DMS79 treated with DMSO at 0.1 percent for 48 hours (cell line): ENCODE results near the gene CD52.

Experiments used
- DNase-seq: peaks from one replicate; lab custom pipeline; 2025; lab: John Stamatoyannopoulos, UW

CD52 gene, protein sequence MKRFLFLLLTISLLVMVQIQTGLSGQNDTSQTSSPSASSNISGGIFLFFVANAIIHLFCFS

DNA sequence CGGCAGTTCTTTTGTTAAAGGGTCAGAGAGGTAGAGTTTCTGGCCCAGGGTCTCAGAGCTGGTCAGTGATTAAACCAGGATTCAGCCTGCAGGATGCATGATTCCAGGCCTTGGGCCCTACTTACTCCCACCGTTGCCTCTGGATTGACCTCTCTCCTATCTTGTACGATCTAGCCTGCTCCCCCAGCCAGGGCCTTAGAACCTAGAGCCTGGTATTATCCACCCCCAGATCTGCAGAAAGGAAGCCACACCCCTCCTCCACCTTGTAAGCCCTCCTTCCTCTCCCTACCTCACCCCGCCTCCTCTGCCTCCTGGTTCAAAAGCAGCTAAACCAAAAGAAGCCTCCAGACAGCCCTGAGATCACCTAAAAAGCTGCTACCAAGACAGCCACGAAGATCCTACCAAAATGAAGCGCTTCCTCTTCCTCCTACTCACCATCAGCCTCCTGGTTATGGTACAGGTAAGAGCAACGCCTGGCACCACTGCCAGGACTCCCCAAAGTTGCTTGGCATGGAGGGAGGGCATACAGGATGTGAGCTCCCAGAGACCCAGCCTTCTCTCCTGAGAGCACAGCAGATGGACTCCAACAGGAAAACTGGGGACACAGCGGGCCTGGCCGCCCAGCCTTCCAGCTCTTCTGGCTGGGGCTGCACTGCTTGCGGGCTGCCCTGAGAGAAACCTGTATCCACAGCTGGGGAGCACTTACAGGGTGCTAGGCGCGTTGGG lies at the start of gene CD52:
TSS of gene CD52 (plus strand) at position 347 of the 726 bp plus-strand sequence. CDS start at position 407, 60 bp downstream.
- no peak for DNase-seq

DNA sequence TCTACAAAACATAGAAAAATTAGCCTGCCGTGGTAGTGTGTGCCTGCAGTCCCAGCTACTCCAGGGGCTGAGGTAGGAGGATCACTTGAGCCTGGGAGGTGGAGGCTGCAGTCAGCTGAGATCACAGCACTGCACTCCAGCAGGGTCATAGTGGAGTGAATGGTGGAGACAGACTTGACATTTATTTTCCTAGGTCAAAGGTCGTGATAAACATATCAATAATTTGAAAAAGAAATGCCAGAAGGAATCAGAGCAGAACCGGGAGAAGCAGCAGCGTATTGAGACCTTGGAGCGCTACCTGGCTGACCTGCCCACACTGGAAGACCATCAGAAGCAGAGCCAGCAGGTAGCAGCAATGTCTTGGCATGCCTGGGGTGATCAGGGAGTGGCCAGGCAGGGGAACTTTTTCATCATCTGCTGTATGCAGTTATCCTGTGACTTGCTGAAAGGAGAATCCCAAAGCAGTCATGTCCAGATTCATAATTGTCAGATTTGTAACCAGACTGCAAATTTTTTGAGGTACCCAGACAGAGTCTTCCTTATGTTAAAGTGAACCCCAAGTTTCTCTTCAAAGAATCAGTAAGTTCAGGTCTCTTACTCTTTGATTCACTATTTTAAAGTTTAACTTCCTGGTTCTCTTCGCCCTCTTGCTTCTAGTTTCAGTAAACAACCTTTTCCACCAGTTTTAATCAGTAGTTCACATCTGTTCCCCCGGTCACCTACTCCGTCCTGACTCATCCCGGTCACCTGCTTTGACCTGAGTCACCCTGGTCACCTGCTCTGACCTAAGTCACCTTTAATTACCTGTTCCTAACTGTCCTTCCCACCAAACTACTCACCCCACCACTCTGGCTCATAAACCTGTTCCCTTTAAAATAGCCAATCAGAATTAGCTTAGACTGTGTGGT lies 49.2 kb upstream of the CD52 start:
- DNase-seq: no peak

DNA sequence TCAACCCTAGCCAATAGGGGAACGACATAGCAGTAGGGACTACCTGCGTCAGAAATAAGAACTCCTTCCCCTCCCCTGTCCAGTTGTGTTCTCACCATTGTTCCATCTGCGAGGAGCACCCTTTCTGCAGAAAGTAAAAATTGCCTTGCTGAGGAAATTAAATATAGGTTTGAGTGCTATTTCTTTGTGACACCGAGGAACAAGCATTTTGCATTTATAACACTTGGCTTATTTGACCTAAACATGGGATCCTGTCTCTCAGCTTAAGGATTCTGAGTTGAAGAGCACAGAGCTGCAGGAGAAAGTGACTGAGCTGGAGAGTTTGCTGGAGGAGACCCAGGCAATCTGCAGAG lies 48.6 kb upstream of the CD52 start:
- no peak for DNase-seq

DNA sequence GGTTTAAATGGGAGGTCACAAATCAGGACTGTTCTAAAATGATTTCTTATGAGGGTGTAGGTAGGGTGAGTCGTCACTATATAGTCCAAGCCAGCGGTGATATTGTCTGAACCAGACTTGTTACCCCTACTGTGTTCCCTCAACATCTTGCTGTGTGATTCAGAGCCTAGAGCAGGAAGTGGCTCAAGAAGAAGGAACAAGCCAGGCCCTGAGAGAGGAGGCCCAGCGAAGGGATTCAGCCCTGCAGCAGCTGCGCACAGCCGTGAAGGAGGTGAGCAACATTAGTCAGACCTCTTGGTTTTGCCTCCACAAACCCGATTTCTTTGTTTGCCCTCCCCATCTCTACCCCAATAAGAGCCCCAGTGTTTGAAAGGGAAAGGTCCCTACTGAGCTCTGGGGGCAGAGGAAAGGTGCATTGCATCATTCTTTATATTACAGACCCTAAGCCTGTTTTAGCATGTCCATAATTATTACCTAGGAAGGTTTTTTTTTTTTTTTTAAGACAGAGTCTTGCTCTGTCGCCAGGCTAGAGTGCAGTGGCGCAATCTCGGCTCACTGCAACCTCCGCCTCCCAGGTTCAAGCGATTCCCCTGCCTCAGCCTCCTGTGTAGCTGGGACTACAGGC lies 42.8 kb upstream of the CD52 start:
- no peak for DNase-seq

DNA sequence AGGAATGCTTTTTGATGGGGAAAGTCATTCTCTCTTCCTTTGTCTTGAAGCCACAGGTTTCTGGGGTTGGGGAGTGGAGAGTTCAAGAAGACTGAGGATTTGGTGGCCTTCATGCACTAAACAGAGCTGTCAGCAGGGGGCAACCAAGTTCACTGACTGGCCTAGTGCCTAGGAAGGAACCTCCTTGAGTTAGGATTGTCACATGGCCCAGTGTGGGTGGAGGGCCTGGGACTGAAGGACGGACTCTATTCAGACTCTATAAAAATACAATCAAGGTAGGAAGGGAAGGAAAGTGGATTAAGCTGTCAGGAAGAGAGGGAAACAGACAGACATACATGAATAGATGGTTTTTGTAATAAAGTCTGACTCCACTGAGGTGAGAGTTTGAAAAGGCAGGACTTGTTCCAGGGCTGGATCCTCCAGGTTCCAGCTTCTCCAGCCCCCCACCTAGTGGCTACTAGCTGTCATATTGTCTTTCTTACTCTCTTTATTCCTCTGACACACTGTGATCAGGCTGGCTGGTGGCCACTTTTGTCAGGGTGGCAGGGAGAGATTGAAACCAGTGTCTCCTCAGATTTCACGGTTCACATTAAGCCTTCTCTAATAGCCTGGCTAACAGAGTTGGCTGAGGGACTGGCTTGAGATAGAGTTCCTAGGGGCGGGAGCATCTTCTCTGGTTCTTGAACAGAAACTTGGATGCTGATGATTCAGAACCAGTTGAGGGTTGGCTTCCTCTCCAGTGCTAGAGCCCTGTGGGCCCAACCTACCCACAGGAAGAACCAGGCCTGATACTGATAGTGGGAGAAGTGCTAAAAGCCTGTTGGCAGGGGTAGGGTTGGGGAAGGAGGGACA lies 42.0 kb upstream of the CD52 start:
- peak; percentile 61 for DNase-seq

DNA sequence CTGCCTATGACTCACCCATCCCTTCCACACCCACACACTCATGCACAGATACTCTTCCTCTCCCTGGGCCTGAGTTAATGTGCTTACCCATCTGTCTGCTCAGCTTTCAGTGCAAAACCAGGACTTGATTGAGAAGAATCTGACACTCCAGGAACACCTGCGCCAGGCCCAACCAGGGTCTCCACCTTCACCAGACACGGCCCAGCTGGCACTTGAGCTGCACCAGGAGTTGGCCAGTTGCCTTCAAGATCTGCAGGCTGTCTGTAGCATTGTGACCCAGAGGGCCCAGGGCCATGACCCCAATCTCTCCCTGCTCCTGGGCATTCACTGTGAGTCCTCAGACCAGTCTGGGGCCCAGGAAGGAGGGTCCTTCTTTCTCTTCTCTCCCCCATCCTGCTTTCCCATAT lies 41.3 kb upstream of the CD52 start:
- DNase-seq: no peak

DNA sequence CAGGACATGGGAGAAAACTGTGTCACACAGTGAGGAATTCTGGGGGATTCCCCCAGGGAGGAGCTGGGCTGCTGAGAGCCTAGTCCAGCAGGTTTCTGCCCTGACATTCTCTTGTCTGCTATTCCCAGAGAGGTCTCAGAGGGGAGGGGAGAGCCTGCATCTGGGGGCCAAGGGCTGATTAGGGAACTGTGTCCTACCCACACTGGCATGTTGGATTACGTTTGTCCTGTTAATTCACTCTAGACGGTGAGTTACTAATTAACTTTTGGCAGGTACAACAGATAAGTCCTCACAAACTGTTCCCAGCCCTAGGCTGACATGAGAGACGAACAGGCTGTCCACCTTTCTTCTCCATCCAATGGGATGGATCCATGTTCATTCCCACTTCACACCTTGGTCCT lies 40.5 kb upstream of the CD52 start:
- no peak for DNase-seq

DNA sequence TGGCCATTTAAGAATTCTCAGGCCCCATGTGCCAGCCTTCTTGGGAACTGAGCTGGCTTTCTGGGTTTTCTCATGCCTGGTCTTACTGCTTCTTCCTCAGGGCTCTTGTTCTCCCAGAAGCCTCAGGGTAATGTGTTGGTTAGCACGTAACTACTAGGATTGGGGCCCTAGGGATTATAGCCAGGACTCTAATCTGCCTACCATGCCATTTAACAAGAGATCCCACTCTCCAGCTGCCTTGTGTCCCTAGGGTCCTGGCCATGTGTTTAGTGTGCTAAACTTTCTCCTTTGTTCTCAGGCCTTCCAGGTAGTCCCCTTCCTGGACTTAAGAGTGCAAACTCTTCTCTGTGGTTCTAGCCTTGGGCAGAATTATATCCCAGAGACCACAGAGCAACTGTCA lies 40.0 kb upstream of the CD52 start:
- no peak for DNase-seq

DNA sequence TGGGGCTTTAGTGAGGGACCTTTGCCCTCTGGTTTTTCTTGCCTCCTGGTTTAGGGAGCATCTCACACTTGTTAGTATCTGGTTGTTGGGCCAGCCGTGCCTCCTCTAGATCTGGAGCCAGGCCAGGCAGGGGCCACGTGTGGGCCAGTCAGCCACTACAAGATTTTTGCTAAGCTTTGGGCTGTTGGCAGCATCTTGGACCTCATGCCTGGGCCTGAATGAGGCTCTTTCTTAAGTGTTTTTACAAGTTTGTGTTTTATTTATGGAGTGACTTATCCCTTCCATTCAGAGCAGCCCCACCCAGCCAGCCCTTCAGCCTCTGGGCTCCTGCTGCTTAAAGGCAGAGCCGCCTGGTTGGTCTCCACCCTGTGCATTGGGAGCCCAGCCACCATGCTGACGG lies 39.5 kb upstream of the CD52 start:
- no peak for DNase-seq

DNA sequence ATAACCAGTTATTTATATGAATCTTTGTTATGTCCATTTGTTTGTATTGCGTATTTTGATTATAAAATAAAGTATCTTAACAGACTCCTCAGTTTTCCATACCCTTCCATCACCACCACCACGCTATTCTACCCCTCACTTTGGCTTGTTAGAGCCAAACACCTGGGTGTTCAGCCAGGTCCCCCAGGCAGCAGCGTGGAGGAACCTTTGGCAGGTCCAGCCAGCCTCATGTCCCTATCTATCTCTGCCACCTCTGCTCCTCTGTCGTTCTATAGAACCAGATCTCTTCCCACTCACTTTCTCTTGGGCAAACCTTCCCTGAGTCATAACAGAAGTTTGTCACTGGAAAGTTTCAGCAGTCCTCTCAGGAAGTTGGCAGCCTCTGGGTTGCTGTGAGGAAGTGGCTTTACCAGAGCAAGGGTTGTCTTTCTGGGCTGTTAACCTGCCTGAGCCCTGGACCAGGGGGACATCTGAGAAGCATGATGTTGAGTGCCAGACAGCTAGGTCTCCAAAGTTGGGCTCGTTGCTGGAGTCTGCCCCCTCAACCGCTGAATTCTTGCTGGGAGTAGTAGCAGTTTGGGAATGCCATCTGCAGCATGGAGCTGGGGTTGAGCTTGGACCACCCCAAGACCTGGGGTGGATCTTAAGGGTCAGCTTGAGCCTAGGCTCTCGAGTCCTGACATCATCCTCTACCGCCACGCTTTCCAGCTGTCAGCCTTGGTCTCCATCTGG lies 38.9 kb upstream of the CD52 start:
- no peak for DNase-seq

DNA sequence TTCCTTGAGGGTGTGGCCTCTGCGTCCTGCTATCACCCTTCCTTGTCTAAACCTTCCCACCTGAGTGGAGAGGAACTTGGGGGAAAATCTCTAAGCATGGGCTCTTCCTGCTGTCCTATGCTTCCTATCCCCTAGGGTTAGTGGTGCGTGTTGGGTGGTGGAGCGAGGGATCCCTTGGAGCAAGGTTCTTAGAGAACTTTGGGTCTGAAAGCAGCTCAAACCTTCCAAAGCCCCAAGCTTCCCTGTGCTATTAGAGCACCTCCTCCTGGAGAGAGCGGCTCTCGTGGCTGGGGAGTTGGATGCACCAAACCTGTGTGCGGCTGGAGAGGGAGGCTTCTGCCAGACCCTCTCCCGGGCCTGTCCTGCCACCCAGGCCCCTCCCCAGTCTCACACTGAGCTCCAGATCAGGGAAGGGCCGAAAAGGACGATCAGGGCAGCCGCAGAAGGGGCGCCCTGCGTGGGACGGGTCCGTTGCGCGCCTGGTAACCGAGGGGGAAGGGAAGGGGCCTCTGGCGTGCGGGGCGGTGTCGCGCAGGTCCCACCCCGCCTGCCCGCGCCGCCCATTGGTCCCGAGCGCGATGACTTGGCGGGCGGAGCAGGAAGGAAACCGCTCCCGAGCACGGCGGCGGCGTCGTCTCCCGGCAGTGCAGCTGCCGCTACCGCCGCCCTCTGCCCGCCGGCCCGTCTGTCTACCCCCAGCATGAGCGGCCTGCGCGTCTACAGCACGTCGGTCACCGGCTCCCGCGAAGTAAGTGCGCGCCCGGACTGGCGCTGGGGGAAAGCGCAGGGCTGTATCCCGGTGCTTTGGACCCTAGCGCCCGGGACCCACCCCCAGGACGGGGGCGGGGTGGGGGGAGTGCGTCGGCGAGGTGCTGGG lies 38.1 kb upstream of the CD52 start, which contains the start of gene SH3BGRL3:
TSS of gene SH3BGRL3 (plus strand) at position 631 of the 877 bp plus-strand sequence. CDS start at position 701, 70 bp downstream.
- peak; percentile 83 for DNase-seq

DNA sequence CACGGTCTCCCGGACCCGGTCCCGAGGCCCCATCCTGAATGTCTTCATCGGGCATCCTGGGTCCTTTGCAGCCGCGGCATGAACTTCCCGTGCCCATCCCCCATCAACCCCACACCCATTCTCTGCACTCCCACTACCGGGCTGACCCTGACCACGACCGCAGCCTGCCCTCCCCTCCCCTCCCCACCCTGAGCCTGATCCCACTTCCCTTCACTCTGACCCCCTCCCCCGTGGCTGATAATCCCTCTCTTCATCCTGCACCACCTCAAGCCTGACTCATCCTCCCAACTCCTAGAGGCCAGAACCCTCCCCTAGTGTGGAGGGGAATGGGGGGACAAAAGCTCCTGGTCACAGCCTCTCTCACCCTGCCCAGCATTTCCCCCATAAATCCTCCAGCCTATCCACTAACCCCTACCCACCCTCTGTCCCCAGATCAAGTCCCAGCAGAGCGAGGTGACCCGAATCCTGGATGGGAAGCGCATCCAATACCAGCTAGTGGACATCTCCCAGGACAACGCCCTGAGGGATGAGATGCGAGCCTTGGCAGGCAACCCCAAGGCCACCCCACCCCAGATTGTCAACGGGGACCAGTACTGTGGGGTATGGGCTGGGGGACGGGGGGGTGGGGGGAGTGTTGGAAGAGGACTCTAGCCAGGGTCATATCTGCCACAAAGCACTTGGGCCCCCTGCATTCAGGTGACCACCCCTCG lies 37.3 kb upstream of the CD52 start:
- no peak for DNase-seq

DNA sequence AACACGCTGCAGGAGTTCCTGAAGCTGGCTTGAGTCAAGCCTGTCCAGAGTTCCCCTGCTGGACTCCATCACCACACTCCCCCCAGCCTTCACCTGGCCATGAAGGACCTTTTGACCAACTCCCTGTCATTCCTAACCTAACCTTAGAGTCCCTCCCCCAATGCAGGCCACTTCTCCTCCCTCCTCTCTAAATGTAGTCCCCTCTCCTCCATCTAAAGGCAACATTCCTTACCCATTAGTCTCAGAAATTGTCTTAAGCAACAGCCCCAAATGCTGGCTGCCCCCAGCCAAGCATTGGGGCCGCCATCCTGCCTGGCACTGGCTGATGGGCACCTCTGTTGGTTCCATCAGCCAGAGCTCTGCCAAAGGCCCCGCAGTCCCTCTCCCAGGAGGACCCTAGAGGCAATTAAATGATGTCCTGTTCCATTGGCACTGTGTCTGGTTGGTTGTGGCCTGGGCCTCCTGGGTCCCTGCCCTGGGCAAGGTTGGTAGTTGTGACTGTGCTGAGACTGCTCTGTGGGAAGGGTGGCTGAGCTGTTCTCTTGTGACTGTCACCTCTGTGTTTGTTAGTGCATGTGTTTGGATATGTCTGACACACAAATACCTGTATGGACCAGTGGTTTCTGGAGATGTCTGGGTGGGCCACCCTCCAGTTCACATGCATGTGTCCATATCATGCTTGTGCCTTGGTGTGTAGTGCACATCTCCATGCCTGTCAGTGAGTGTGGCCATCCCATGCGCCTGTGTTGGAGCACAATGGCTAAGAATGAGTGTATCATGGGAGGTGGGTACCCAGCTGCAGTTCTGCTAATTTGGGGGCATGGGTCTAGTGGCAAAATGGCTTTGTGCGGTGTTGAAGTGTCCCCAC lies 36.4 kb upstream of the CD52 start:
- DNase-seq: no peak

DNA sequence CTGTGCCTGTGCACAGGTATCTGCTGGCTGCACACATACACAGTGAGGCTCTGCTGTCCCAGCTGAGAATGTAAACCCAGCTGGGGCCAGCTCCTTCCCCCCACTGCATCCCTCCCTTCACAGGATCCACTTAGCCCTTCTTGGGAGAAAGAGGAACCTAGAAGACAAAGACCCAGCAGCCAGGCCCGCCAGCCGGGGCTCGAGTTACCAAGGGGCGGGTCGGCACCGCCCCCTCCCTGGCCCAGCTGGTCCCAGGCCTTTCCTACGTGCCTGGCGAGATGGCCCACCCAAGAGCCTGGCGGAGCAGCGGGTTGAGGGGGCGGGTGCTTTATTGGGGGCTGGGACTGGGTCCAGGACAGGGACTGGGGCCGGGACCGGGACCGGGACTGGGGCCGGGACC lies 35.8 kb upstream of the CD52 start:
- no peak for DNase-seq

DNA sequence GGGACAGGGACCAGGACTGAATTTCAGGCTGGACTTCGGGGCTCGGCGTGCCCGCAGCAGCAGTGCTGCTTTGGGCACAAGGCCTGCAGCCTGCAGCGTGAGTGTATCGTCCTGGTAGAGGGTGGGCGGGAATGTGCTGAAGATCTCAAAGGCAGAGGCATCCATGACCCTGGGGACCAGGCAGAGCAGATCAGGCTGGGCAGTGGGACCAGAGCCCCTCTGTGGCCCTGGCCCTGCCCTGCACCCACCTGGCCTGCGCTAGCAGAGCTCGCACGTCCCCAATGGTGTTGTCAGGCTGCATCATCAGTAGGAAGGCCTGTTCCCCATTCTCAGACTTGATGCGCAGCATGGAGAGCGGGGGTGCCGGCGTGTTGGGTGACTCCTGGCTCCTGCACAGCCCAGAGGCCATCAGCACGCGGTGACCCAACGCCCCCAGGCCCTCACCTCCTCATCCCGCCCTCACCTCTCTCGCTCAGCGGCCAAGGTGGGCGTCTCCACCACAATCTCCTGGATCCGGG lies 35.3 kb upstream of the CD52 start:
- no peak for DNase-seq

DNA sequence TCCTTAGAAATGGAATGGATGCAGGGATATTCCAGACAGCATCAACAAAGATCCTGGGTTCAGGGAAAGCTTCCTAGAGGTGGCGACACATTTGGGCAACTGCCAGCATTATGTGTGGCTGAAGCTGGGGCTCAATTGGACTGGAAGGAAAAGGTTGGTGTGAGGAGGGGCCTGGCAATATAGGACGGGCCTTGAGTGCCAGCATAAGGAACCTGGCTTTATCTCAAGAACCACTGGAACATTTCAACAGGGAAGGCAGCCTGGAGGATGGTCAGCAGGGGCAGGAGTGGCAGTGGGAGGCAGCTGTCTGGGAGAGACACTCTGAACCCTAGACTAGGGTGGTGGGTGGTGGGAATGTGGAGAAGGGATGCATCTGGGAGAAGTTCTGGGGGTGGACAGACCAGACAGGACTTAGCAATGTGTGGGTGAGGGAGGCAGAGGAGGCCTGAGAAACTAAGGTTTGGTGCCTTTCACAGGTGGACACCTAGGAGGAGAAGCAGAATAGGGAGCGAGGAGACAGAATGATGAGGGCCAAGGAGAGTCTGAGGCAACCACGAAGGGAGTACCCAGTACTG lies 34.4 kb upstream of the CD52 start:
- no peak for DNase-seq

DNA sequence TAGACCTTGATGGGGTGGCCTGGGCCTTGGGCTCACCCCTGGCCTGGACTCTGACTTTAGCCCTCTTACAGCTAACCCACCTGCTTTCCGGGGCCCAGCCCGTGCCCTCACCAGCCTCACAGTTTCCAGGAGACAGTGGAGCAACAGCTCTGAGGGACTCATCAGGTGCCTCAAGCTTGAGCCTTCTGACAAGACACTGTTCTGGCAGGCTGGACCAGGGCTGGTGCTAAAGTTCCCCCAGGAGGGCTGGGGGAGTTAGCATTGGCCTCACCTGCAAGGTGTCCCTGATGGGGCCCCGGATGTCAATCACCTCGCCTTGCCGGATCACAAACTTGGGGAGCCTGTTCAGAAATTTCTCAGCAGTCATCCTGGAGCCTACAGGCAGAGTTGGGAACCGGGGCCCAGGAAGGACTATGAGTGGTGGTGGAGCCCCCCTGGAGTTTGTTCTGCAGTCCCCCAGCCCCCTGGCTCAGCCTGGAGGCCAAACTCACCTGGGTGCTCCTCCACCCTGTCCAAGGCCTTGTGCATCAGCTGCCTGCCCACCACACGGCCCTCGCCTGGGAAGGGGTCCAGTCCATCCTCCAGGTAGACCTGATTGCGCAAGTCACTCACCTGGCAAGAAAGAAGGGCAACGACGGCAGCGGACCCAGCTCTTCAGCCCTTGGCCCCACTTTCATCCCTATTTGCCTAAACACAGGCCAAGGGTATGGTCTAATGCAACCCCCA lies 33.7 kb upstream of the CD52 start:
- DNase-seq: no peak
